ENCODE measurements around the gene SLC9A5.

GRCh38 chr16:67200491-67200890 is 48.3 kb upstream of the SLC9A5 start:
- TF ChIP-seq CTCF (IDR thresholded peaks at IDR 0.05 in 2 of 3, conservative IDR thresholded peaks at IDR 0.05 in 1 of 3; ENCODE audit: control insufficient read depth in 2 of 3, extremely low read depth in 1 of 3, insufficient read depth in 1 of 3, low read depth in 3 of 3, low read length in 3 of 3) (no peak), USF2 (IDR thresholded peaks at IDR 0.05; ENCODE audit: borderline replicate concordance, low read depth, low read length) (no peak), SIN3A (IDR thresholded peaks at IDR 0.05; ENCODE audit: low read depth, low read length) (no peak), RAD21 (IDR thresholded peaks at IDR 0.05; ENCODE audit: insufficient read depth, low read depth, low read length) (no peak)
